ENCODE data around the gene MYMK.
"Not testable (repeated sequence)": the region's sequence is repeated elsewhere in the genome, so short reads cannot be mapped to it uniquely, and the experiment has no call there.

MYMK gene

DNA sequence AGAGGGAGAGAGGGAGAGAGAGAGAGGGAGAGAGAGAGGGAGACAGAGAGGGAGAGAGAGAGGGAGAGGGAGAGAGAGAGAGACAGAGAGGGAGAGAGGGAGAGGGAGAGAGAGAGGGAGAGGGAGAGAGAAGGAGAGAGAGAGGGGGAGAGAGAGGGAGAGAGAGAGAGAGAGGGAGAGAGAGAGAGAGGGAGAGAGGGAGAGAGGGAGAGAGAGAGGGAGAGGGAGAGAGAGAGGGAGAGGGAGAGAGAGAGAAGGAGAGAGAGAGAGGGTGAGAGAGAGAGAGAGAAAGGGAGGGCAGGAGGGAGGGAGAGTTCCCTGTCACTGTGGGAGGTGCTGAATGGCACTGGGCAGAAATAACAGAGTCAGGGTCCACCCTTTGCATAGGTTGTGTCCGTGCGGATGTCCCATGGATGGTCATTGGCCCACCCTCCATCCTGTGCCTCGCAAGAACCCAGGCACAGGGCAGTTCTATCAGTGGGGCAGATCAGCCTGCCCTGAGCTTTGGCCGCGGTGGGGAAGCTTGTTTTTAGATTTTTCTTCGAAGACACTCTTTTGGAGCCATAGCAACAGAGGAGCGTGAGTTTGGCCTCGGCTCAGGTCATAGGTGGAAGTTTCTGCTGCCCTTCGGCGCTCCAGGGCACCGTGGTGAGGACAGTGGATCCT lies 39.8 kb upstream of the MYMK start:
- peaks cover 7% of the 10 kb centered on the region for H3K4me1 Mint-ChIP-seq
- H3K36me3 Mint-ChIP-seq (ENCODE audit: insufficient read depth), result peaks cover 8% of the 10 kb centered on the region
- peak overlapping the region; percentile 95 for H3K27ac Mint-ChIP-seq (ENCODE audit: low read depth)
- no peak overlapping the region for H3K4me3 Mint-ChIP-seq
- ATAC-seq (replicated peaks; ENCODE audit: extremely low read depth, poor library complexity, severe bottlenecking), result no peak
- peaks cover 6% of the 10 kb centered on the region for H3K27me3 Mint-ChIP-seq
- DNase-seq (ENCODE audit: low spot score in 2 of 2), result no peak
- H3K9me3 Mint-ChIP-seq, result no peaks in the 10 kb centered on the region

DNA sequence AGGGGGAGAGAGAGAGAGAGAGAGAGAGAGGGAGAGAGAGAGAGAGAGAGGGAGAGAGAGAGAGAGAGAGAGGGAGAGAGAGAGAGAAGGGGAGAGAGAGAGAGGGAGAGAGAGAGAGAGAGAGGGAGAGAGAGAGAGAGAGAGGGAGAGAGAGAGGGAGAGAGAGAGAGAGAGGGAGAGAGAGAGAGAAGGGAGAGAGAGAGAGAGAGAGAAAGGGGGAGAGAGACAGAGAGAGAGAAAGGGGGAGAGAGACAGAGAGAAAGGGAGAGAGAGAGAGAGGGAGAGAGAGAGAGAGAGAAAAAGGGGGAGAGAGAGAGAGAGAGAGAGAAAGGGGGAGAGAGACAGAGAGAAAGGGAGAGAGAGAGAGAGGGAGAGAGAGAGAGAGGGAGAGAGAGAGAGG lies 39.1 kb upstream of the MYMK start:
- H3K27ac Mint-ChIP-seq (ENCODE audit: low read depth), result peak overlapping the region; percentile 95
- H3K4me1 Mint-ChIP-seq; H3K36me3 Mint-ChIP-seq (ENCODE audit: insufficient read depth); H3K9me3 Mint-ChIP-seq; ATAC-seq (replicated peaks; ENCODE audit: extremely low read depth, poor library complexity, severe bottlenecking); DNase-seq (ENCODE audit: low spot score in 2 of 2): not testable (repeated sequence)
- H3K4me3 Mint-ChIP-seq, result peak overlapping the region; percentile 17
- H3K27me3 Mint-ChIP-seq, result peaks cover 12% of the 10 kb centered on the region

GRCh38 chr9:133563291-133563796 lies 38.6 kb upstream of the MYMK start:
- H3K4me3 Mint-ChIP-seq, result peak overlapping the region; percentile 17
- H3K4me1 Mint-ChIP-seq, result peaks cover 7% of the 10 kb centered on the region
- no peaks in the 10 kb centered on the region for H3K9me3 Mint-ChIP-seq
- DNase-seq (ENCODE audit: low spot score in 2 of 2), result no peak
- no peak for ATAC-seq (replicated peaks; ENCODE audit: extremely low read depth, poor library complexity, severe bottlenecking)
- H3K27me3 Mint-ChIP-seq, result peaks cover 17% of the 10 kb centered on the region
- peaks cover 10% of the 10 kb centered on the region for H3K36me3 Mint-ChIP-seq (ENCODE audit: insufficient read depth)
- peak overlapping the region; percentile 95 for H3K27ac Mint-ChIP-seq (ENCODE audit: low read depth)

DNA sequence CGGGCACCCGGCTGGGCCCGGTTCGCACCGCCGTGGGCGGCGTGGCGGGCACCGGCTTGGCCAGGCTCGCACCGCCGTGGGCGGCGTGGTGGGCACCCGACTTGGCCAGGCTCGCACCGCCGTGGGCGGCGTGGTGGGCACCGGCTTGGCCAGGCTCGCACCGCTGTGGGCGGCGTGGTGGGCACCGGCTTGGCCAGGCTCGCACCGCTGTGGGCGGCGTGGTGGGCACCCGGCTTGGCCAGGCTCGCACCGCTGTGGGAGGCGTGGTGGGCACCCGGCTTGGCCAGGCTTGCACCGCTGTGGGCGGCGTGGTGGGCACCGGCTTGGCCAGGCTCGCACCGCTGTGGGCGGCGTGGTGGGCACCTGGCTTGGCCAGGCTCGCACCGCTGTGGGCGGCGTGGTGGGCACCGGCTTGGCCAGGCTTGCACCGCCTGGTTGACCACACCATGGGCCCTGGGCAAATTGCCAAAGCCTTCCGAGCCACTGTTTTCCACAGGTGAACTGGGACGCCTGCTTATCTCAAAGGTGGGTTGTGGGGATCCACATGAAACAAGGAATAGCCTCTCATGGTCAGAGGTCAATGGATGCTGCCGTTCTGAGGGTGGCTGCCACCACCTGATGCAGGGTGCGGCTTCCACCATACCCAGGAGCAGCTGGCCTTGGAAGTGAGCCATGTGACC lies 38.0 kb upstream of the MYMK start:
- Mint-ChIP-seq H3K4me3 (no peak overlapping the region), H3K36me3 (ENCODE audit: insufficient read depth) (peaks cover 10% of the 10 kb centered on the region), H3K27me3 (peaks cover 23% of the 10 kb centered on the region), H3K4me1 (peaks cover 13% of the 10 kb centered on the region), H3K9me3 (no peaks in the 10 kb centered on the region), H3K27ac (ENCODE audit: low read depth) (peak overlapping the region; percentile 95)
- no peak for ATAC-seq (replicated peaks; ENCODE audit: extremely low read depth, poor library complexity, severe bottlenecking)
- no peak for DNase-seq (ENCODE audit: low spot score in 2 of 2)

DNA sequence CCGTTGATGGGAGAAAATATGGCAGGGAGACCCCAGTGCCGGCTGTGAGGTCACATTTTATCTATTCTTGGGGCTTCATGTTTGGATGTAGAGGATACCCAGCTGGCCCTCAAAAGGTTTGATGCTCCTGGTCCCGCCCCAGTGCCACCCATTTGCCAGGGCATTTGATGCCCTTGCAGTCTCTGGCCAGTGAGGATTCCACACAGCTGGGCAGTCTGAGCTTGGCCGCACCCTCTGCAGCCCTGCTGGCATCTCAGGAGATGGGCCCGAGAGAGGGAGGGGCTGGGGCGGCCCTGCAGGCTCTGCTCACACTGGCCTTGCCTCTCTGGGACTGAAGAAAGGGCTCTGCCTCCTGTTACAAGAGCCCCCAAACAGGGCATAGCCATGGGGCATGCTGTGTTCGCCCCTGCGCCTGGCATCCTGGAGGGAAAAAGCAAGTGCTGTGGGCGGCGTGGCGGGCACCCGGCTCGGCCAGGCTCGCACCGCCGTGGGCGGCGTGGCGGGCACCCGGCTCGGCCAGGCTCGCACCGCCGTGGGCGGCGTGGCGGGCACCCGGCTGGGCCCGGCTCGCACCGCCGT lies 37.3 kb upstream of the MYMK start:
- Mint-ChIP-seq H3K27ac (ENCODE audit: low read depth) (no peak overlapping the region), H3K27me3 (peaks cover 29% of the 10 kb centered on the region), H3K36me3 (ENCODE audit: insufficient read depth) (peaks cover 10% of the 10 kb centered on the region), H3K9me3 (no peaks in the 10 kb centered on the region), H3K4me3 (no peak overlapping the region), H3K4me1 (peaks cover 14% of the 10 kb centered on the region)
- ATAC-seq (replicated peaks; ENCODE audit: extremely low read depth, poor library complexity, severe bottlenecking) (no peak), DNase-seq (ENCODE audit: low spot score in 2 of 2) (no peak)

DNA sequence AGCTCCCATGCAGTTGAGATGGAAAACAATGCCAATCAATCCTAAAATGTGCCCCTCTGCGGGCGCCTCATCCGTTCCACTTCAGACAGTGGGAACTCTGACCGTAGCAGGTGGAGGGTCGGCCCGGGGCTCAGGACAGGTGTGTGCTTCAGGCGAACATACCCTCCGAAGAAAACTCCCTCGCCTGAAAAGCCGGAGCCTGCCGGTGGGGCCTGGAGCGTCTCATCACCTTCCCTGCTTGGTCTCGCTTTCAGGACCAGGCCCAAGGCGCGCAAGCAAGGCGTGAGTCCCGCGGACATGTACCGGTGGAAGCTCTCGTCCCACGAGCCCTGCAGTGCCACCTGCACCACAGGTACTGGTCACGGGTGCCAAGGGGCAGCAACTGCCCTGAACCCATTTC lies 36.2 kb upstream of the MYMK start:
- no peak overlapping the region for H3K4me3 Mint-ChIP-seq
- H3K4me1 Mint-ChIP-seq, result peaks cover 14% of the 10 kb centered on the region
- DNase-seq (ENCODE audit: low spot score in 2 of 2) (no peak), ATAC-seq (replicated peaks; ENCODE audit: extremely low read depth, poor library complexity, severe bottlenecking) (no peak)
- H3K36me3 Mint-ChIP-seq (ENCODE audit: insufficient read depth), result peaks cover 10% of the 10 kb centered on the region
- peaks cover 35% of the 10 kb centered on the region for H3K27me3 Mint-ChIP-seq
- H3K27ac Mint-ChIP-seq (ENCODE audit: low read depth), result no peak overlapping the region
- no peaks in the 10 kb centered on the region for H3K9me3 Mint-ChIP-seq

DNA sequence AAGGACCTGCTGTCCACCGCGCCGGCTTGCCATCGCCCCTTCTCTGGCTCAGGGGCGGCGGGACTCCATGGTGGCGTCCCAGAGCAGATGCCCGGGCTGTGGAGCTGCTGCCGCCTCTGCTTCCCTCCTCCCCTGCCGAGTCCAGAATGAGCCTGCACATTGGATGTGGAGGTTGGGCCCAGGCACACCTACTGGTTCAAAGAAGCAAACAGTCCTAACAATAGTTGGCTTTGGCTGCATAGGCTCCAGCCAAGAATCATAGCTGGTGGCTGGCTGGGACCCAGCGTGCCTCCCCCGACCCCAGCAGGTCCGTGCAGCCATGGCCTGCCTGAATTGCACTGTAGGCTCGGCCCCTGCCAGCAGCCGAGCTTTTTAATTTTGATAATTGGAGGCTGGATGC lies 35.6 kb upstream of the MYMK start:
- Mint-ChIP-seq H3K36me3 (ENCODE audit: insufficient read depth) (peaks cover 8% of the 10 kb centered on the region), H3K4me1 (peaks cover 14% of the 10 kb centered on the region), H3K4me3 (no peak overlapping the region), H3K27ac (ENCODE audit: low read depth) (no peak overlapping the region), H3K27me3 (peaks cover 41% of the 10 kb centered on the region), H3K9me3 (no peaks in the 10 kb centered on the region)
- DNase-seq (ENCODE audit: low spot score in 2 of 2), result no peak
- ATAC-seq (replicated peaks; ENCODE audit: extremely low read depth, poor library complexity, severe bottlenecking), result no peak

DNA sequence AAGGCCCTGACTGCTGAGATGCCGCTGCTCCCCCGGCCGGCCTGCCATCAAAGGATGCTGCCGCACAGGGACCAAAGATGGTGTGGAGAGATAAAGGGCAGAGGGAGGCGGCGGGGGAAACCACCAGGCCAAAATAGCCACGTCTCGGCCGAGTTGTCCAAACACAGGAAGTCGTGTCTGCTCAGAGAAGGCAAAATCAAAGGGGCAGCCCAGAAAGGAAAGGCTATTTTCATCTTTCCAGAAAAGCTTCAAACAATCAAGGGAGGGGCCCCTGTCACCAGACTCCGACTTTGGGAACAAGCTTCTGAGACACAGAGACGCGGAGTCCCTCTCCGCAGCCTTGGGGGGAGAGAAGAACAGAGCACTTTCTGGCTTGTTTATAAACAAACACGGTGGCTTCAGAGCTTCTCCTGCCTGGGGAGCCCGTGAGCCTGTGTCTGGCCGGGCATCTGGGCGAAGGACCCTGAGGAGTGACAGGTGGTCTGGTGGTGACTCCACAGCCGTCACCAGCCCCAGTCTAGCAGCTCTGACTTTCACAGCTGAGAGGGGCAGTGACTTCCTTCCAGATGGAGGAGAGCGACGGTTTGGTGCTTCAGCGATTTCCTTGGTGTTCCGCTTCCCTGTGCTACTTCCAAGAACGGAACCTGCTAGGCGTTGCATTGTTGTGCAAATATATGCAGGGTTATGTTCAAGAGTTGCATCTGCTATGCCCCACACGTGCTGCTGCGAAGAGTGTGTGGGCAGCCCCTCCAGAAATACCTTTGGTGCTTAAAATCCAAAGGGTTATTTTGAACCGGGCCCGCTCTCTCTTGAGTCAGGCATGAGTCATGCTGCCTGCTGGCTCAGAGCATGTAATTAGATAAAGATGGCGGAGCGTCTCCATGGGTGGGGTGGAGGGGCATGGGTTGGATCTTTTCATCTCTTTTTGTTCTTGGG lies 33.7 kb upstream of the MYMK start:
- no peaks in the 10 kb centered on the region for H3K9me3 Mint-ChIP-seq
- peaks cover 50% of the 10 kb centered on the region for H3K27me3 Mint-ChIP-seq
- ATAC-seq (replicated peaks; ENCODE audit: extremely low read depth, poor library complexity, severe bottlenecking), result no peak
- H3K4me1 Mint-ChIP-seq, result peaks cover 11% of the 10 kb centered on the region
- H3K27ac Mint-ChIP-seq (ENCODE audit: low read depth), result no peak overlapping the region
- DNase-seq (ENCODE audit: low spot score in 2 of 2), result no peak
- peaks cover 3% of the 10 kb centered on the region for H3K36me3 Mint-ChIP-seq (ENCODE audit: insufficient read depth)
- H3K4me3 Mint-ChIP-seq, result no peak overlapping the region

DNA sequence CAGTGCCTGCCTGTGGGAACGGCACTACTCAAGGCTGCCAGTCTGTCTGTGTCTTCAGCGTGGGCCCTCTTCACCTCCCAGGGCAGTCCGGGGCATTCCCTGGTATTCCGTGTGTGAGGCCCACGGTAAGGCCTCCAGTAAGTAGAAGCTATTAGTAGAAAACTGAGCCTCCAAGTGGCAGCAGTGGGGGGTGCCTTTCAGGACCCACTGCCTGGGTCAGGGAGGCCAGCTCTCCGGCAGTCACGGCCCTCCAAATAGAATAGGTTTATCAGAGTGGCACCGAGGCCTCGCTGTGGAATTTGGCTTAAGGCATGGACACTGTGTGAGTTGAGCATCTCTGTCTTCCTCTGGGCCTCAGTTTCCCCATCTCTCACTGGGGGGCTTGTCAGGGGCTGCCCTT lies 32.8 kb upstream of the MYMK start:
- Mint-ChIP-seq H3K27ac (ENCODE audit: low read depth) (no peak overlapping the region), H3K9me3 (no peaks in the 10 kb centered on the region), H3K36me3 (ENCODE audit: insufficient read depth) (peaks cover 2% of the 10 kb centered on the region), H3K27me3 (peaks cover 55% of the 10 kb centered on the region), H3K4me1 (peaks cover 7% of the 10 kb centered on the region), H3K4me3 (no peak overlapping the region)
- DNase-seq (ENCODE audit: low spot score in 2 of 2), result no peak
- no peak for ATAC-seq (replicated peaks; ENCODE audit: extremely low read depth, poor library complexity, severe bottlenecking)

DNA sequence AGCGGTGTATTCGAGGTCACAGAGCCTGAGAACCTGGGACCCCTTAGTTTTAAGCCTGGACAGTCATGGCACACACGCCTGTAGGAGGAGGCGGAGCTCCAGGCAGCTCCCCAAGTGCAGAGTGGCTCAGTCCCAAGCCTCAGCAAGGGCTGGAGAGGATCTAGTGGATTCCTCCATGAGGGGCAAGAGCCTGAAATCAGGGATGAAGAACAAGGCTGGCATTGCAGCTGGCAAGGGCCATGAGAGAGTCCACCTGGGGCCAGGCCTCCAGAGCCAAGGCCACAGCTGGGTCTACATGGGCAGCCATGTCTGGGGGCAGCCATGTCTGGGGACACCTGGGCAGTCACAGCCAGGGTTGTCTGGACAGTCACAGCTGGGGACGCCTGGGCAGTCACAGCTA lies 31.6 kb upstream of the MYMK start:
- Mint-ChIP-seq H3K36me3 (ENCODE audit: insufficient read depth) (peaks cover 2% of the 10 kb centered on the region), H3K27ac (ENCODE audit: low read depth) (no peak overlapping the region), H3K4me3 (no peak overlapping the region), H3K27me3 (peaks cover 56% of the 10 kb centered on the region), H3K4me1 (peaks cover 7% of the 10 kb centered on the region), H3K9me3 (no peaks in the 10 kb centered on the region)
- ATAC-seq (replicated peaks; ENCODE audit: extremely low read depth, poor library complexity, severe bottlenecking) (no peak), DNase-seq (ENCODE audit: low spot score in 2 of 2) (no peak)

DNA sequence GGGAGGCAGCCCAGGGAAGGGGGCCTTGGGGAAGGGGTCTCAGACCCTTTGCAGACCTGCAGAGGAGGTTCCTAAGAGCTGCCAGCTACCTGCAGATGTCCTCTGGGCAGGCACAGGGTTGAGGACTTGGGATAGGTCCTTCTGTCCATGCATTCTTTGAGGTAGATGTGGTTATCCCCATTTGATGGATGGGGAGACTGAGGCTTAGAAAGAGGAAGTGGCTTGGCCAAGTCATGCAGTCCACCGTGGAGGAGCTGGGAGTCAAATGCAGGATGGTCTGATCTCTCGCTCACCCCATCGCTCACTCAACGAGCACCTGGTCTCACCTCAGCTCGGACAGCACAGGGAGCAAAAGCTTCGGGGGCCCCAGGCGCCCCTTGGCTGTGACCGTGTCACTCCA lies 30.0 kb upstream of the MYMK start:
- H3K36me3 Mint-ChIP-seq (ENCODE audit: insufficient read depth), result peaks cover 2% of the 10 kb centered on the region
- no peak for DNase-seq (ENCODE audit: low spot score in 2 of 2)
- H3K4me1 Mint-ChIP-seq, result peaks cover 7% of the 10 kb centered on the region
- H3K27me3 Mint-ChIP-seq, result peaks cover 66% of the 10 kb centered on the region
- H3K9me3 Mint-ChIP-seq, result no peaks in the 10 kb centered on the region
- no peak overlapping the region for H3K4me3 Mint-ChIP-seq
- H3K27ac Mint-ChIP-seq (ENCODE audit: low read depth), result no peak overlapping the region
- no peak for ATAC-seq (replicated peaks; ENCODE audit: extremely low read depth, poor library complexity, severe bottlenecking)

GRCh38 chr9:133553973-133554713 lies 29.4 kb upstream of the MYMK start:
- no peaks in the 10 kb centered on the region for H3K9me3 Mint-ChIP-seq
- peaks cover 2% of the 10 kb centered on the region for H3K36me3 Mint-ChIP-seq (ENCODE audit: insufficient read depth)
- H3K27ac Mint-ChIP-seq (ENCODE audit: low read depth), result no peak overlapping the region
- peaks cover 62% of the 10 kb centered on the region for H3K27me3 Mint-ChIP-seq
- H3K4me1 Mint-ChIP-seq, result peaks cover 7% of the 10 kb centered on the region
- no peak overlapping the region for H3K4me3 Mint-ChIP-seq
- DNase-seq (ENCODE audit: low spot score in 2 of 2) (no peak), ATAC-seq (replicated peaks; ENCODE audit: extremely low read depth, poor library complexity, severe bottlenecking) (no peak)
